ENCODE data around the gene WDR44. TPM values are rescaled to one million over a fixed set of nuclear protein-coding genes. Genes with fewer than 3 reads are reported as not detected.
"Not testable (repeated sequence)": the region's sequence is repeated elsewhere in the genome, so short reads cannot be mapped to it uniquely, and the experiment has no call there.

WDR44 gene
- total RNA-seq, 1 experiment from 2014 or later = 22.3 TPM

GRCh38 chrX:118468122-118468521 lies 122.2 kb downstream of the WDR44 start:
- no peak for ATAC-seq
- in situ Hi-C loops (cut with HindIII; ENCODE audit: low pct_unique_long_range_greater_than_20kb, low sequenced_read_pairs) (no loop called here), intact Hi-C loops (cut with micrococcal nuclease; ENCODE audit: unreplicated experiment) (no loop called here)
- no peak overlapping the region for H3K4me3 ChIP-seq (ENCODE audit: low read depth in 2 of 2, low read length in 2 of 2)
- POLR2A ChIA-PET = no interaction called here
- H3K27me3 ChIP-seq (ENCODE audit: control insufficient read depth, insufficient read depth, low read length) = no peaks in the 10 kb centered on the region
- H3K27ac ChIP-seq (ENCODE audit: low read length) = no peak overlapping the region
- no peak for TF ChIP-seq POLR2AphosphoS5 (IDR thresholded peaks at IDR 0.05; ENCODE audit: low read depth, low read length)
- TF ChIP-seq REST (IDR thresholded peaks at IDR 0.05; ENCODE audit: insufficient read depth in 1 of 2, low read depth in 2 of 2, low read length in 1 of 2) = no peak
- TF ChIP-seq CTCF (IDR thresholded peaks at IDR 0.05) = no peak
- TF ChIP-seq TCF7L2 (IDR thresholded peaks at IDR 0.05; ENCODE audit: low read depth, low read length) = no peak
- no peak for TF ChIP-seq SIN3A (IDR thresholded peaks at IDR 0.05; ENCODE audit: borderline replicate concordance, insufficient read depth, low read depth, low read length)
- no peaks in the 10 kb centered on the region for H3K4me1 ChIP-seq (ENCODE audit: control insufficient read depth, insufficient read depth, low read length)
- no TSS peak for BruUV-seq (replicated peaks)
- no peaks in the 10 kb centered on the region for H3K36me3 ChIP-seq (ENCODE audit: control insufficient read depth, insufficient read depth, low read length)
- no peaks in the 10 kb centered on the region for H3K9me3 ChIP-seq (ENCODE audit: control insufficient read depth, insufficient read depth, low read depth, low read length)
- no peak for DNase-seq (ENCODE audit: low read depth, low spot score)
- CTCF ChIA-PET = no interaction called here

GRCh38 chrX:118470721-118471347 lies 124.9 kb downstream of the WDR44 start:
- POLR2A ChIA-PET; in situ Hi-C loops (cut with HindIII; ENCODE audit: low pct_unique_long_range_greater_than_20kb, low sequenced_read_pairs); BruUV-seq (replicated peaks): not testable (repeated sequence)

GRCh38 chrX:118474586-118474985 lies 128.7 kb downstream of the WDR44 start:
- no peaks in the 10 kb centered on the region for H3K4me1 ChIP-seq (ENCODE audit: control insufficient read depth, insufficient read depth, low read length)
- BruUV-seq (replicated peaks) = no TSS peak
- ChIA-PET POLR2A (no interaction called here), CTCF (no interaction called here)
- ATAC-seq = no peak
- H3K4me3 ChIP-seq (ENCODE audit: low read depth in 2 of 2, low read length in 2 of 2) = no peak overlapping the region
- H3K27me3 ChIP-seq (ENCODE audit: control insufficient read depth, insufficient read depth, low read length) = no peaks in the 10 kb centered on the region
- H3K36me3 ChIP-seq (ENCODE audit: control insufficient read depth, insufficient read depth, low read length) = no peaks in the 10 kb centered on the region
- intact Hi-C loops (cut with micrococcal nuclease; ENCODE audit: unreplicated experiment) = no loop called here
- no peak overlapping the region for H3K27ac ChIP-seq (ENCODE audit: low read length)
- in situ Hi-C loops (cut with HindIII; ENCODE audit: low pct_unique_long_range_greater_than_20kb, low sequenced_read_pairs) = no loop called here
- H3K9me3 ChIP-seq (ENCODE audit: control insufficient read depth, insufficient read depth, low read depth, low read length) = no peaks in the 10 kb centered on the region
- TF ChIP-seq CTCF (IDR thresholded peaks at IDR 0.05) (no peak), REST (IDR thresholded peaks at IDR 0.05; ENCODE audit: insufficient read depth in 1 of 2, low read depth in 2 of 2, low read length in 1 of 2) (no peak), SIN3A (IDR thresholded peaks at IDR 0.05; ENCODE audit: borderline replicate concordance, insufficient read depth, low read depth, low read length) (no peak), POLR2AphosphoS5 (IDR thresholded peaks at IDR 0.05; ENCODE audit: low read depth, low read length) (no peak), TCF7L2 (IDR thresholded peaks at IDR 0.05; ENCODE audit: low read depth, low read length) (no peak)
- no peak for DNase-seq (ENCODE audit: low read depth, low spot score)

More at GRCh38 chrX:118470721-118471347, 124.9 kb downstream of the WDR44 start:
- H3K4me1 ChIP-seq (ENCODE audit: control insufficient read depth, insufficient read depth, low read length); intact Hi-C loops (cut with micrococcal nuclease; ENCODE audit: unreplicated experiment); DNase-seq (ENCODE audit: low read depth, low spot score); H3K9me3 ChIP-seq (ENCODE audit: control insufficient read depth, insufficient read depth, low read depth, low read length); H3K27ac ChIP-seq (ENCODE audit: low read length); H3K27me3 ChIP-seq (ENCODE audit: control insufficient read depth, insufficient read depth, low read length); ATAC-seq; H3K36me3 ChIP-seq (ENCODE audit: control insufficient read depth, insufficient read depth, low read length); CTCF ChIA-PET; H3K4me3 ChIP-seq (ENCODE audit: low read depth in 2 of 2, low read length in 2 of 2): not testable (repeated sequence)
